ENCODE data around the gene HCAR2.
"Not testable (repeated sequence)": the region's sequence is repeated elsewhere in the genome, so short reads cannot be mapped to it uniquely, and the experiment has no call there.

Gene HCAR2

GRCh38 chr12:122702890-122703611, at the start of gene HCAR2:
Gene HCAR2, minus strand, starts transcription at chr12:122703357. Its CDS starts 74 bp downstream, at chr12:122703283.
- DNase-seq, result peak; percentile 84 to 95 (median 90)

DNA sequence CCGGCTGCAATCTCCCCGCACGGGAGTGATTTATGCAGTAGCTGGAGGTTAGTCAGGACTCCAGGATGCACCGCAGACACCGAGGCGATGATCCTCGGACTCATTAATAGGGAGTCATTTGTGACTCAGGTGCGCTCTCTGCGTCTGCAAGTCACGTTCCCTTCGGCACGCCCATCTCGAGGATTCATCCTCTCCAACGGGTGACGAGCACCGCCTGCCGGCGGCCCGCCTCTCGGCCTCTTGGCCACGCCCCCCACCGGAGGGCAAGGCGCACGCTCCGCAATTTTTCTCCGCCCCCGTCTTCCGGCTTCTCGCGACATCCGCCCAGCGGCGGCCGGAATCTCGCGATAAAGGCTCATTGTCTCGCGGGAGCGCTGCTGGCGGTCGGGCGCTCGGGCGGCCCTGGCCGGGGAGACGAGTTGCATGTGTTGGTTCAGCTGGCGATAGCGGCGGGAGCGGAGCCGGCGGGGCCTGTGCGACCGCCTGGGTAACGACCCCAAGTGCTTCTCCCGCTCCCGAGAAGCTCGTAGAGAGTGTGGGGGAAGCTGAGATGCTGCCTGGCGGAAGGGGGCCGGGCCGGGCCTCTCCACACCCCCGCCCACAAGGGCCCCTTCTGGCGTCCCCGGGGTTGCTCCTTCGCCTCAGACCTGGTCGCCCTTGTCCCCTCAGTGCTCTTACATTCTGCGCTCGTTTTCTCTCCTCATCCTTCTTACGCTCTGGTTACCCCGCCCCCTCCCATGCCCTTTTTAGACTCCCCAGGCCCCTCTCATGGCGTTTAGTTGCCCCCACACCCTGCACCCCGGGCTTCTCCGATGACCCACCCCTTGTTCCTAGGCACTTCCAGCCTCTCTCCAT, 49.5 kb upstream of the HCAR2 start, which contains the start of gene DENR:
DENR (plus strand) TSS at position 361 of the 855 bp plus-strand sequence. CDS start 878 bp downstream, outside the sequence.
- peak; percentile 99 to 100 (median 99) for DNase-seq

DNA sequence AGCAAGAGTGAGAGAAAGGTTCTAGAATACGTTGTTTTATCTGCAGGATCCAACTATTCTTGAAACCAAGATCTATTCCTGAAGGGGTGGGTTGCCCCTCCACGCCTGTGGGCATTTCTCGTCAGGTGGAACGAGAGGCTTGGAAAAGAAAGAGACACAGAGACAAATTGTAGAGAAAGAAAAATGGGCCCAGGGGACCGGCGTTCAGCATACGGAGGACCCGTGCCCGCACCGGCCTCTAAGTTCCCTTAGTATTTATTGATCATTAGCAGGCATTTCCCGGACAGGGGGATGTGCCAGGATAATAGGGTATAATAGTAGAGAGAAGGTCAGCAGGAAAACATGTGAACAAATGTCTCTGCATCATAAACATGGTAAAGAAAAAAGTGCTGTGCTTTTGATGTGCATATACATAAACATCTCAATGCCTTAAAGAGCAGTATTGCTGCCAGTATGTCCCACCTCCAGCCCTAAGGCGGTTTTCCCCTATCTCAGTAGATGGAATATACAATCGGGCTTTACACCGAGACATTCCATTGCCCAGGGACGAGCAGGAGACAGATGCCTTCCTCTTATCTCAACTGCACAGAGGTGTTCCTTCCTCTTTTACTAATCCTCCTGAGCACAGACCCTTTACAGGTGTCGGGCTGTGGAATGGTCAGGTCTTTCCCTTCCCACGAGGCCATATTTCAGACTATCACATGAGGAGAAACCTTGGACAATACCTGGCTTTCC, 47.8 kb upstream of the HCAR2 start:
- not testable (repeated sequence) for DNase-seq

DNA sequence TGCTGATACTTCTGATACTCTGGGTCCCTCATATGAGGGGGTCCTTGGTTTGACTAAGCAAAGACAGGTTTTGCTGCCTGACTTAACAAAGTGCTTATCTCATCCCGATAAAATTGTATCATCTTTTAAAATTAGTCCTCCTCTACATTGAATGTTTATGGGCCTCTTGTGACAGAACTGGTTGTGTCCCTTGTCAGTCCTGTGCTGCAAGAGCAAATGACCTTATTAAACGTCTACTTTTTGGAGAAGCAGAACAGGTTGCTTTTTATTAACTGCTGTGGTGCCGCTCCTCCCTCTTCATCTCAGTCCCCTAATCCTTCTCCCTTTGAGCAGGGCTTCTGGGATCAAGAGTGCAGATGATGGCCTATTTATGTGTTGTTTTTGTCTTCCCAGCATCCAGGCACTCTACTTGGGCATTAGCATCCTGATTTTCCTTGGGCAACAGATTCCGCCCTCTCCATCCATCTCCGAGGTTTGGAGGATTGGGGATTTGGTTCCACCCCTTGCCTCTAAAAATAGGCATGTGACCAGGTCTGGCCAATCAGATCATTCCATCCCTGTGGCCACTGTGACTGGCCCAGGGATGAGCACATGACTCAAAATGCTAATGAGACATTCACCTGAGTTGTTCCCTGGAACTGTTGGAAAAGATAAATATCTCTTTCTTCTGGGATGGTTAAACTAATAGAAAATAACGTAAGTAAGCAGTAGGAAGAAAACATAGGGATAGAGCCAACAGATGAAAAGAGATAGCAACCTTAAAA, 46.6 kb upstream of the HCAR2 start:
- DNase-seq, result no peak

- peak; percentile 31 to 52 (median 51) for DNase-seq
These were observed 44.3 kb upstream of the HCAR2 start for GRCh38 chr12:122747224-122748135.

DNA sequence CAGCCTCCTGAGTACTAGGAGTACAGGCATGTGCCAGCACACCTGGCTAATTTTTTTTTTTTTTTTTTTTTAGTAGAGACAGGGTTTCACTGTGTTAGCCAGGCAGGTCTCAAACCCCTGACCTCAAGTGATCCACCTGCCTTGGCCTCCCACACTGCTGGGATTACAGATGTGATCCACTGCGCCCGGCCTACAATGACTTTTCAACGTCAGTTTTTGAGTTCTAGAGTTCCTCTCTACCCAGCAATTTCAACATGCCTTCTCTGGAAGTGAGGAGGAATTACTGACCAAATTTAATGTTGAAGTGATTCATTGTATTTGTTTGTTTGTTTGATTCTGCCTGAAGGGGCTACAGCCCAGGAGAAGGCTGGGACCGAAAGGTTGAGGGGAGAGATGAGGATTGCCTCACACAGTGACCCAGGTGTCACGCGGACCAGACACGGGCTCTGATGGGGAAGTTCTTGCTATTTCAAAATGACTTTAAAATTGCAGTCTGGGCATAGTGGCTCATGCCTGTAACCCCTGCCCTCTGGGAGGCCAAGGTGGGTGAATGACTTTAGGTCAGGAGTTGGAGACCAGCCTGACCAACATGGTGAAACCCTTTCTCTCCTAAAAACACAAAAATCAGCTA, 40.9 kb upstream of the HCAR2 start:
- peak; percentile 79 to 81 (median 79) for DNase-seq

DNA sequence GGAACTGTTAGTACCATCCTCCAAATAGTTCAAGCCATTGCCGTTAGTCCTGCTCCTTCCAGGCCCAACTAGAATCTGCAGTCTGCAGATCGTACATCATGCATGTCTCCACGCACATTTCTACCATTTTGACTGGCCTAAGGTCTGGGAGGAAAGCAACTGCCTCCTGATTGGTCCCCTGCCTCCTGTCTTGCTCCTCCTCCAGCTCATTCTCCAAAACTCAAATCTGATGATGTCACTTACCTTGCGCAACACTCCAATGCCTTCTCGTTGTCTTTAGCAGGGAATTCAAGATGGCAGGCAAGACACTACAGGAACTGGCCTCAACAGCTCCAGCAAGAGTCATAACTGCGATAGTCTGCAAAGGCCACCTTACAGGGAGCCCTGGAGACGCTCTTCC, 37.2 kb upstream of the HCAR2 start:
- peak; percentile 32 to 45 (median 32) for DNase-seq

GRCh38 chr12:122738571-122738970, 35.4 kb upstream of the HCAR2 start:
- DNase-seq, result no peak

DNA sequence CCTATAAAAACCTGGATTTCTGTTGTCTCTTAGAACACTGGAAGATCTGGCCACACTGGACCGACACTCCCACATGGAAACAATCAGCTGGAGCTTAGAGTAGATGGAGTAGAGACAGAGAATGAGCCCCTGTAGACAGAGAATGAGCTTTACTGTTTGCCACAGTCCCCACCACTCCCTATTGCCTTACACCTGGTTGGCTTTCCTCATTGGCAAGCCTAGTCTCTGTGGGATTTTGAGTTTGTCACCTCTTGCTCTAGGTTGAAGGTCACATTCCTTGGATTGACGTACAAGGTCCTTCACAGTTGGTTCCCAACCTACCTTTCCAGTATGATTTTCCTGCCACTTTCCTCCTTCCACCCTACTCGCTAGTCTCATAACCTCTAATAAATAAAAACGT, 29.5 kb upstream of the HCAR2 start:
- DNase-seq, result no peak

GRCh38 chr12:122732170-122732569, 29.0 kb upstream of the HCAR2 start:
- DNase-seq, result peak; percentile 33 to 58 (median 50)

- no peak for DNase-seq
These were observed 27.3 kb upstream of the HCAR2 start, which contains the start of gene HCAR1 for GRCh38 chr12:122730215-122731014. Gene HCAR1, minus strand, starts transcription at chr12:122730844. Its CDS starts 505 bp downstream, at chr12:122730339.

- no peak for DNase-seq
These were observed 26.5 kb upstream of the HCAR2 start for GRCh38 chr12:122729583-122730214.

- DNase-seq, result peak; percentile 57 to 74 (median 61)
These were observed 23.0 kb upstream of the HCAR2 start for GRCh38 chr12:122726080-122726558.

- peak in 1 of 3 donors; percentile 25 for DNase-seq
These were observed 22.4 kb upstream of the HCAR2 start for GRCh38 chr12:122725452-122726079.

DNA sequence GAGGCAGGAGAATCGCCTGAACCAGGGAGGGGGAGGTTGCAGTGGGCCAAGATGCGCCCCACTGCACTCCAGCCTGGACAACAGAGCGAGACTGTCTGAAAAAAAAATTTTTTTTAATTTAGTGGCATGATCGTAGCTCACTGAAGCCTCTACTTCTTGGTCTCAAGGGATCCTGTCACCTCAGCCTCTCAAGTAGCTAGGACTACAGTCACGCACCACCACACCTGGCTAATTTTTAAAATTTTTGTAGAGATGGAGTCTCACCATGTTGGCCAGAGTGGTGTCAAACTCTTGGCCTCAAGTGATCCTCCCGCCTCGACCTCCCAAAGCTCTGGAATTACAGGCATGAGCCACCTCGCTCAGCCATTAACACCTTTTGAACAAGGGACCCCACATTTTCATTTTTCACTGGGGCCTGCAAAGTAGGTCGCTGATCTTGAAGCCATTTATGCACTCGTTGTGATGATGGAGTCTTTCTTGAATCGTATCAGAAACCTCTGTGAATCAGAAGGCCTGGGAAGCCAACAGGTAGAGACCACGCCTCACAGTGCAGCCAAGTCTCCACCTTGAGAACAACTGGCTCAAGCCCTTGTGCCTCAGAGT, 21.6 kb upstream of the HCAR2 start:
- no peak for DNase-seq

DNA sequence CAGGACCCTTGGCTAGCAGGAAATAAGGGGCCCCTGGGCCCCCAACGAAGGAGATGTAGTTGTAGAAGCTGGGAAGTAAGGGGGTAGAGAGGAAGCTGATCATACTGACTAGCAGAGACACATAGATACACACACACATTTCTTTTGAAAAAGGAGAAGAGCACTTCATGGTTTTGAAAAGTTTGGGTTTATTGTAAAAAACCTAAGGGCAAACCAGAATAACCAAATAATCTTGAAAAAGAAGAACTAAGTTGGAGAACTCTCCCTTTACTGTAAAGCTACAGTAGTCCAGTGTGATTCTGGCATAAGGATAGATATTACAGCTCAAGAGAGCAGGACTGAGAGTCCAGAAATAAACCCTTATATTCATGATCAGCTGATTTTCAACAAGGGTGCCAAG, 19.2 kb upstream of the HCAR2 start:
- DNase-seq, result peak; percentile 54 to 89 (median 83)

DNA sequence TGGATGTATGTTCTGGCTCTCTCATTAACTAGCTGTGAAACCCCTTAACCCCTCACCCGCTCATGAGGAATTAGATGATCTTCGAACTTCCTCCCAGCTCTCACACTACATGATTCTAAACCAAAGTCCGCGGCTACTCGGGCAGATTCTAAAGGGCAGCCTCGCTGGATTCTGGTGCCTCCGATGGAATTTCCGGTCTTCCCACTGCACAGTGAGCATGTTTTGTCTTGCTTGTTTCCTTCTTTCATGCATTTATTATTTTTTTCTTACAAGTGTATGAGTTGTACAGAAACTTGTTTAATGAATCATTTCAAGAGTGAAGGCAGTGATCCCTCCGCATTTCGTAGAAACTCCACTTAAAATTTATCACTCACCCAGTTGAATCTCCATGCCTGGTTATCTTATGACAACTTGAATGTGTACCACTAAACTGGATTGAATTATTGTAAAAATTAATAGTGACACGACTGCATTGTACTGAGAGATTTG, 17.9 kb upstream of the HCAR2 start:
- peak; percentile 78 to 89 (median 89) for DNase-seq

DNA sequence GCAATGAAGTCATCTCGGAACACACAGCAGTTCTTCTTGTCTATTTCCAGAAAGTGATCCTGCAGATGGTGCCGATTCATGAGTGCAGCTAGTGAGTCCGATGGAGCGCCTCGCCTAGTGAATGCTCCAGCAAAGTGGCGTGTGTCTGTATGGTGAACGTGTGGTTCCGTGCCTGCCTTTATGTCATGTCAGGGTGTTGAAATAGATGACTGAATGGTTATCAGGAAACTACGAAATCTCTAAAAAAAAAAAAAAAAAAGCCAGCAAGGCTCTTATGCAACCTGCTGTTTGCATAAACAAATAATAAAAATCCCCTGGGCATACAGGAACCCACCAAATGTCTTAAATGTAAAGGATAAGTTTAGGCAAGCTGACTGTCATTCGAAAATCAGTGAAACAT, 13.5 kb upstream of the HCAR2 start, which contains the start of gene HCAR3:
HCAR3 (minus strand) TSS at position 154 of the 400 bp plus-strand sequence; CDS start at position 80, 74 bp downstream.
- peak; percentile 88 to 98 (median 95) for DNase-seq
